NT2/D1 (cell line): Measurements from ENCODE around the gene SHD.

Experiments used
- SUZ12 ChIP-seq: IDR thresholded peaks from 2 replicates; pipeline ENCODE4 v1.6.1; 2011; ENCODE audit not compliant: insufficient read length, insufficient read depth; ENCODE audit errors: extremely low read depth
- YY1 ChIP-seq: IDR thresholded peaks from 2 replicates; pipeline ENCODE4 v1.6.1; 2011; ENCODE audit not compliant: insufficient read length, insufficient read depth
- ZNF274 ChIP-seq: IDR thresholded peaks from 2 replicates; pipeline ENCODE4 v1.6.1; 2011; ENCODE audit warnings: mild to moderate bottlenecking, low read depth, low read length

GRCh38 chr19:4323692-4324091, 44.6 kb downstream of the SHD start:
- TF ChIP-seq ZNF274 (no peak), YY1 (no peak), SUZ12 (no peak)
